Raji (cell line): ENCODE measurements around the gene ECM1.
A peak's percentile ranks its signal among the peaks of the same experiment; 100 is the strongest.

Experiments
- POLR2A ChIP-seq: IDR thresholded peaks from 2 replicates; pipeline ENCODE4 v1.6.1; 2011; ENCODE audit warnings: low read depth, low read length, control low read depth; ENCODE audit not compliant: insufficient read depth

ECM1 gene

GRCh38 chr1:150487763-150488115, 20.2 kb upstream of the ECM1 start:
- TF ChIP-seq POLR2A = no peak

- TF ChIP-seq POLR2A = no peak
Observed at GRCh38 chr1:150493175-150493574, 14.7 kb upstream of the ECM1 start.

DNA sequence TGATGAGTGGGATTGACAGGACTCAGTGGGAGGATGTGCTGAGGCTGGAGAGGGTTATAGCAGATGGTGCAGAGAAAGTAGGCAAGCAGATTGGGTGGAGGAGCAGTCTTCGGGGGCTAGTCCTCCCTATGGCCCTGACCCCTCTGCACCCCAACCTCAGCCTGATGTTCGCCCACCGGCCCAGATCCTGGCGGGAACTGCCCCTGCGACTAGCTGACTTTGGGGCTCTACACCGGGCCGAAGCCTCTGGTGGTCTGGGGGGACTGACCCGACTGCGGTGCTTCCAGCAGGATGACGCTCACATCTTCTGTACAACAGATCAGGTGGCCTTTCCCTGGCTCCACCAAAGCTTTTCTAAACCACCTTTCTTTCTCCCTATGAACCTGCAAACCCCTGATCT, 9.6 kb upstream of the ECM1 start:
- no peak for TF ChIP-seq POLR2A

- no peak for TF ChIP-seq POLR2A
Observed at GRCh38 chr1:150505431-150505830, 2.5 kb upstream of the ECM1 start.

DNA sequence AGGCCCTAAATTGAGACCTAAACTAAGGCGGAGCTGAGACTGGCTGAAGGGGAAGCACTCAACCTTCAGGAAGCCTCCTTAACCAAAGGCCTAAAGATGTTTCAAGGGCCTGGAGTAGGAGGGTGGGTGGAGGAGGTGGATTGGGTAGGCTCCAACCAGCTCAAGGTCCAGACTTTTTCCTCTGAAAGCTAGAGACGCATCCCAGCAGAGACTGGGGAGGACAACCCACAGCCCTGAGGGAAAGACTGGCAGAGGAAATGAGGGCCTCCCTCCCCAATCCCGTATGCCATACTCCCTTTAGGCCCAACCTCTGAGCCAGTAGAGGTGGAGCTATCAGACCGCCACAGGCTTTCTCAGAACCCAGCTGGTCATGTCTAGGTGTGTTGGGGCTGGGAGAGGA, 1.1 kb downstream of the ECM1 start:
- TF ChIP-seq POLR2A = no peak

GRCh38 chr1:150511551-150511950, 3.6 kb downstream of the ECM1 start:
- no peak for TF ChIP-seq POLR2A

GRCh38 chr1:150511985-150512660, 4.2 kb downstream of the ECM1 start:
- TF ChIP-seq POLR2A = no peak

GRCh38 chr1:150512846-150513245, 4.9 kb downstream of the ECM1 start:
- no peak for TF ChIP-seq POLR2A

DNA sequence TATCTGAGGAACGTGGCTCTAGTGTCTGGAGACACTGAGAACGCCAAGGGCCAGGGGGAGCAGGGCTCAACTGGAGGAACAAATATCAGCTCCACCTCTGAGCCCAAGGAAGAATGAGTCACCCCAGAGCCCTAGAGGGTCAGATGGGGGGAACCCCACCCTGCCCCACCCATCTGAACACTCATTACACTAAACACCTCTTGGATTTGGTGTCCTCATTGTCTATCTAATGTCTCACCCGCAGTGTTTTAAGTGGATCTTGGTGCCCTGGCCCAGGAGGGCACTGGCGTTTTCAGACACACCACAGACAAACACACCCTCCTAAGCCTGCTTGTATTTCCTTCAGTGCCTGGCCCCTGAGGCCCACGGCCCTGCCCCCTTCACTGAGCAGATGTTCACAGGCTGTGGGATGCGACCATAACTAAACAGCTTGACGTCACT, 5.5 kb downstream of the ECM1 start:
- no peak for TF ChIP-seq POLR2A

- TF ChIP-seq POLR2A = no peak
Observed at GRCh38 chr1:150514260-150514659, 6.4 kb downstream of the ECM1 start.

GRCh38 chr1:150514913-150515327, 7.0 kb downstream of the ECM1 start:
- no peak for TF ChIP-seq POLR2A

DNA sequence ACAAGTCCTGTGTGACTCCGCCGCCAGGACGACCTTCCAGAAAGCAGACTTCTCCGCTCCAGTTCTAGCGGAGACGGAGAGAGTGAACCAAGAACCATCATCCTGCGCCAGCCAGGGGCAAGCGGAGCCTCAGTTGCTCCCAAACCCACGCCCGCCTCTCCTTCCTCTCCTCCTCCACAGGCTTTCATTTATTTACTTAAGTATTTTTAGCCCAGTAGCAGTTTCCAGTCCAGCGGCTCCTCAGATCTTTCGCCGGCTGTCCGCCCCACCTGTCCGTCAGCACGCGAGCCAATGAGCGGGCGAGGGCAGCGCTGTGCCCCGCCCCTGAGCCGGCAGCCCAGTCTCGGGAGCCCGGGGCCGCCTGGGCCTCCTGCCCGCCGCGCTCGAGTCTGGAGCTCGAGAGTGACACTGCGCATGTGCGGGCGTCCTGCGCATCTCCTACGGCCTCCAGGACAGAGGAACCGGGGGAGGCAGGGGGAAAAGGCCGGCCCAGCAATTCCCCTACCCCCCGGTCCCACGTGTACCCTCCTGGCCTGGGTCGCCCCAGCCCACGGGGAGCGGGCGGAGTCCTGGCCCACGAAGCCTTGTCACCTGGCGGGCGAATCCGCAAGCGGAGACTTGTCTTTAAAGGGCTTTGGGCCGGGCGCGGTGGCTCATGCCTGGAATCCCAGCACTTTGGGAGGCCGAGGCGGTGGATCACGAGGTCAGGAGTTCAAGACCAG, 7.6 kb downstream of the ECM1 start, which contains the start of gene FALEC:
TSS of gene FALEC (plus strand) at position 425 of the 722 bp plus-strand sequence.
- peak; percentile 52 for TF ChIP-seq POLR2A

- TF ChIP-seq POLR2A = no peak
Observed at GRCh38 chr1:150516050-150516591, 8.2 kb downstream of the ECM1 start.

GRCh38 chr1:150516616-150517015, 8.7 kb downstream of the ECM1 start:
- TF ChIP-seq POLR2A = no peak

DNA sequence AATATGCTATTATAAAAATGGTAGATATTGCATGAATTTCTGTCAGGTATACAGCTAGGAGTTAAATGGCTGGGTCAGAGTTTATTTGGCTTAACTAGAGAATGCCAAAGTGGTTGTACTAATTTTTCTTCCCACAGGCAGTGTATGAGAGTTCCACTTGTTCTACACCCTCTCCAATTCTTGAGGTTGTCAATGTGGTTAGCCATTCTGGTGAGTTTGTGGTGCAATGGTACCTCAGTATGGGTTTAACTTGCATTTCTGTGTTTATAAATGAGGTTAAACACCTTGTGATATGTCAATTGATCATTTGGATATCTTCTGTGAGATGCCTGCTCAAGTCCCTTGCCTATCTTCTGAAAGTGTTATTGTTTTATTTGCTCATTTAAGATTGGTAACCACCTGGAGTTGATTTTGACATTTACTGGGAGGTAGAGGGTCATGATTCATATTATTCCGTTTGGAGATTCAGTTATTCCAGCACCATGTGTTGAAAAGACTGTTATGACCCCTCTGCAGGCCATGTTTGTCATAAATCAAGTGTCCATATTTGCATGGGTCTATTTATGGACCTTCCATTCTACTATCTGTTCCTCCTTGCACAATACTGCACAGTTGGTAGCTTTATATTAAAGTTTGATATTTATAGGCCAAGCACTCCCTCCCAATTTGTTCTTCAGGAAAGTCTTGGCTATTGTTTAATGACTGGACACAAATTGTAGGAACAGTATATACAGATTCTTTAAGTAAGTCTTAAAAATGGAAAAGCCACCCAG, 13.5 kb downstream of the ECM1 start:
- TF ChIP-seq POLR2A = no peak
